ENCODE results near the gene SLC1A6. TPM values are rescaled to one million over a fixed set of nuclear protein-coding genes. Genes with fewer than 3 reads are reported as not detected.
"Not testable (repeated sequence)": the region's sequence is repeated elsewhere in the genome, so short reads cannot be mapped to it uniquely, and the experiment has no call there.

The SLC1A6 gene
- total and polyA plus RNA-seq, 9 of the 15 experiments (the other 6 are each of a cell fraction or from before 2014, with no cell fraction given): not detected

DNA sequence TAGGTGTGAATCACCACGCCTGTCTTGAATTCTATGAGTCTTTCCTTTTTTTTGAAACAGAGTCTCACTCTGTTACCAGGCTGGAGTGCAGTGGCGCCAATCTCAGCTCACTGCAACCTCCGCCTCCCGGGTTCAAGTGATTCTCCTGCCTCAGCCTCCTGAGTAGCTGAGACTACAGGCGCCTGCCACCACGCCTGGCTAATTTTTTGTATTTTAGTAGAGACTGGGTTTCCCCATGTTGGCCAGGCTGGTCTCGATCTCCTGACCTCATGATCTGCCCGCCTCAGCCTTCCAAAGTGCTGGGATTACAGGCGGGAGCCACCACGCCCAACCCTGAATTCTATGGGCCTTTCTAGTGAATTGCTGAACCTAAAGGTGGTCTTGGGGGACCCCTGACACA is 30.3 kb downstream of the SLC1A6 start:
- DNase-seq (ENCODE audit: extremely low read depth in 1 of 4, low spot score in 3 of 4); FAIRE-seq; ATAC-seq; CTCF ChIA-PET (ENCODE audit: low intra/inter-chr PET ratio); H2AFZ ChIP-seq (ENCODE audit: low read depth, low read length); H3K4me2 ChIP-seq (ENCODE audit: insufficient read depth, low read length); in situ Hi-C loops (cut with MboI); H3K9me1 ChIP-seq (ENCODE audit: control insufficient read depth, insufficient read depth, low read length); H3K4me3 ChIP-seq; H4K20me1 ChIP-seq (replicated peaks; ENCODE audit: control insufficient read depth, insufficient read depth, low read length); H3K9me3 ChIP-seq (replicated peaks; ENCODE audit: control insufficient read depth, insufficient read depth, low read depth, low read length); H3K9ac ChIP-seq (ENCODE audit: insufficient read depth in 1 of 2, low read depth in 2 of 2, low read length in 2 of 2); H3K4me1 ChIP-seq (replicated peaks in 1 of 2; ENCODE audit: control insufficient read depth in 2 of 2, insufficient read depth in 2 of 2, low read length in 2 of 2); H3K79me2 ChIP-seq (ENCODE audit: control insufficient read depth, insufficient read depth, low read length); intact Hi-C loops (cut with micrococcal nuclease); H3K36me3 ChIP-seq (ENCODE audit: control insufficient read depth, insufficient read depth, low read length); H3K27ac ChIP-seq (ENCODE audit: extremely low read depth, low read depth, low read length); BruUV-seq (replicated peaks): not testable (repeated sequence)
- POLR2A ChIA-PET: interaction anchor here (1.0 kb wide), 1 partner anchor 18 kb away, joined by 3 read pairs; no protein-coding TSS in a partner anchor
- 1% methylated on average over 8 of the region's 10 CpGs for WGBS (ENCODE audit: insufficient coverage, low coverage, missing lambda C conversion rate)
- H3K27me3 ChIP-seq (ENCODE audit: control insufficient read depth in 2 of 2, insufficient read depth in 2 of 2, low read length in 2 of 2): peaks cover 0 to 23% of the 10 kb centered on the region in 2 experiments; a peak in 2 of 5 replicates

DNA sequence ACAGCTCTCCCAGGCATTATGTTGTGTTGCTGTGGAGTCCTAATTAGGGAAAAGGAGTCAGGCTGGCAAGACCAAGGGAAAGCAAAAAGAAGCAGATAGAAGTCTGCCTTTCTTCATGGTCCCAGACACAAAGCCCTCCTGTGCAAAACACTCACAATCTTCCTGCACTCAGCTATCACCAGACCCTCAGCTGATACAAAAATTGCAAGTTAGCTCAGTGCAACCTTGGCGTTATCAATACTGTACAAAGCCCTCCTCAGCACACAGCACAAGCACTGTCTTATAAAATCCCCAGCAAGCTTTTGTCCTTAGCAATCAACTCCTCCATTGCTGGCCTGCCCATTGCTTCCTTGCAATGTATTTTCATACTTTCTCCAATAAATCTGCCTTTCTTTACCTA is 35.2 kb downstream of the SLC1A6 start:
- H3K36me3 ChIP-seq (ENCODE audit: control insufficient read depth, insufficient read depth, low read length): no peaks in the 10 kb centered on the region
- DNase-seq (ENCODE audit: extremely low read depth in 1 of 4, low spot score in 3 of 4): no peak
- H4K20me1 ChIP-seq (replicated peaks; ENCODE audit: control insufficient read depth, insufficient read depth, low read length): no peaks in the 10 kb centered on the region; the same call in 1 of the 2 replicates
- ATAC-seq: no peak
- H3K27ac ChIP-seq (ENCODE audit: extremely low read depth, low read depth, low read length): no peak overlapping the region
- ChIA-PET CTCF (ENCODE audit: low intra/inter-chr PET ratio) (no interaction called here), POLR2A (interaction anchor here (0.6 kb wide), 1 partner anchor 27 kb away, joined by 3 read pairs; no protein-coding TSS in a partner anchor)
- H3K4me2 ChIP-seq (ENCODE audit: insufficient read depth, low read length): no peak overlapping the region
- WGBS (ENCODE audit: insufficient coverage, low coverage, missing lambda C conversion rate): 0% methylated on average over 1 of the region's 1 CpG
- in situ Hi-C loops (cut with MboI) (no loop called here), intact Hi-C loops (cut with micrococcal nuclease) (no loop called here)
- no peaks in the 10 kb centered on the region for H3K9me3 ChIP-seq (replicated peaks; ENCODE audit: control insufficient read depth, insufficient read depth, low read depth, low read length)
- no peak overlapping the region for H3K9ac ChIP-seq (ENCODE audit: insufficient read depth in 1 of 2, low read depth in 2 of 2, low read length in 2 of 2)
- no peak for FAIRE-seq
- H3K4me1 ChIP-seq (replicated peaks in 1 of 2; ENCODE audit: control insufficient read depth in 2 of 2, insufficient read depth in 2 of 2, low read length in 2 of 2): no peaks in the 10 kb centered on the region
- H3K9me1 ChIP-seq (ENCODE audit: control insufficient read depth, insufficient read depth, low read length): no peaks in the 10 kb centered on the region
- BruUV-seq (replicated peaks): no TSS peak
- no peaks in the 10 kb centered on the region for H3K79me2 ChIP-seq (ENCODE audit: control insufficient read depth, insufficient read depth, low read length)
- peaks cover 4 to 12% of the 10 kb centered on the region in 2 experiments; a peak in 3 of 5 replicates for H3K27me3 ChIP-seq (ENCODE audit: control insufficient read depth in 2 of 2, insufficient read depth in 2 of 2, low read length in 2 of 2)
- no peak overlapping the region for H3K4me3 ChIP-seq
- no peak overlapping the region for H2AFZ ChIP-seq (ENCODE audit: low read depth, low read length)
- TF ChIP-seq, protein P1, sequence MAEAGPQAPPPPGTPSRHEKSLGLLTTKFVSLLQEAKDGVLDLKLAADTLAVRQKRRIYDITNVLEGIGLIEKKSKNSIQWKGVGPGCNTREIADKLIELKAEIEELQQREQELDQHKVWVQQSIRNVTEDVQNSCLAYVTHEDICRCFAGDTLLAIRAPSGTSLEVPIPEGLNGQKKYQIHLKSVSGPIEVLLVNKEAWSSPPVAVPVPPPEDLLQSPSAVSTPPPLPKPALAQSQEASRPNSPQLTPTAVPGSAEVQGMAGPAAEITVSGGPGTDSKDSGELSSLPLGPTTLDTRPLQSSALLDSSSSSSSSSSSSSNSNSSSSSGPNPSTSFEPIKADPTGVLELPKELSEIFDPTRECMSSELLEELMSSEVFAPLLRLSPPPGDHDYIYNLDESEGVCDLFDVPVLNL (CRISPR knock-in tag; IDR thresholded peaks at IDR 0.05; ENCODE audit: low read depth): no peak
- TF ChIP-seq, protein P2, sequence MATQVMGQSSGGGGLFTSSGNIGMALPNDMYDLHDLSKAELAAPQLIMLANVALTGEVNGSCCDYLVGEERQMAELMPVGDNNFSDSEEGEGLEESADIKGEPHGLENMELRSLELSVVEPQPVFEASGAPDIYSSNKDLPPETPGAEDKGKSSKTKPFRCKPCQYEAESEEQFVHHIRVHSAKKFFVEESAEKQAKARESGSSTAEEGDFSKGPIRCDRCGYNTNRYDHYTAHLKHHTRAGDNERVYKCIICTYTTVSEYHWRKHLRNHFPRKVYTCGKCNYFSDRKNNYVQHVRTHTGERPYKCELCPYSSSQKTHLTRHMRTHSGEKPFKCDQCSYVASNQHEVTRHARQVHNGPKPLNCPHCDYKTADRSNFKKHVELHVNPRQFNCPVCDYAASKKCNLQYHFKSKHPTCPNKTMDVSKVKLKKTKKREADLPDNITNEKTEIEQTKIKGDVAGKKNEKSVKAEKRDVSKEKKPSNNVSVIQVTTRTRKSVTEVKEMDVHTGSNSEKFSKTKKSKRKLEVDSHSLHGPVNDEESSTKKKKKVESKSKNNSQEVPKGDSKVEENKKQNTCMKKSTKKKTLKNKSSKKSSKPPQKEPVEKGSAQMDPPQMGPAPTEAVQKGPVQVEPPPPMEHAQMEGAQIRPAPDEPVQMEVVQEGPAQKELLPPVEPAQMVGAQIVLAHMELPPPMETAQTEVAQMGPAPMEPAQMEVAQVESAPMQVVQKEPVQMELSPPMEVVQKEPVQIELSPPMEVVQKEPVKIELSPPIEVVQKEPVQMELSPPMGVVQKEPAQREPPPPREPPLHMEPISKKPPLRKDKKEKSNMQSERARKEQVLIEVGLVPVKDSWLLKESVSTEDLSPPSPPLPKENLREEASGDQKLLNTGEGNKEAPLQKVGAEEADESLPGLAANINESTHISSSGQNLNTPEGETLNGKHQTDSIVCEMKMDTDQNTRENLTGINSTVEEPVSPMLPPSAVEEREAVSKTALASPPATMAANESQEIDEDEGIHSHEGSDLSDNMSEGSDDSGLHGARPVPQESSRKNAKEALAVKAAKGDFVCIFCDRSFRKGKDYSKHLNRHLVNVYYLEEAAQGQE (IDR thresholded peaks at IDR 0.05; ENCODE audit: borderline replicate concordance): no peak
- TF ChIP-seq, protein P2 (CRISPR knock-in tag; IDR thresholded peaks at IDR 0.05; ENCODE audit: low read depth): no peak
- TF ChIP-seq XRCC5 (IDR thresholded peaks at IDR 0.05; ENCODE audit: low read depth, low read length) (no peak), TEAD2 (tag; IDR thresholded peaks at IDR 0.05) (no peak)
